OCI-LY1 (cell line): ENCODE measurements around the gene BRD2.

ENCODE experiments used
- H2AFZ ChIP-seq: fragments of 200-600 bp; sonication (generic), shearing (Covaris generic); 2 replicates; pipeline ENCODE4 v1.6.0; 2014; ENCODE audit warnings: antibody characterized with exemption, mild to moderate bottlenecking, low read length
- H3F3A ChIP-seq: fragments of 200-600 bp; sonication (generic), shearing (Covaris generic); 2 replicates; pipeline ENCODE4 v1.6.0; 2014; ENCODE audit warnings: mild to moderate bottlenecking, antibody characterized with exemption, low read length, moderate library complexity; ENCODE audit not compliant: insufficient read depth
- H3K27ac ChIP-seq: fragments of 200-600 bp; sonication (generic); 2 replicates; pipeline ENCODE4 v1.5.1; 2014; ENCODE audit warnings: low read length, mixed run types, mild to moderate bottlenecking, low read depth; ENCODE audit not compliant: poor library complexity, severe bottlenecking
- H3K27me3 ChIP-seq: fragments of 200-600 bp; sonication (generic); 2 replicates; pipeline ENCODE4 v1.6.0; 2014; ENCODE audit warnings: antibody characterized with exemption, mild to moderate bottlenecking, low read length, moderate library complexity; ENCODE audit not compliant: insufficient read depth
- H3K36me3 ChIP-seq: fragments of 200-600 bp; sonication (generic); 2 replicates; pipeline ENCODE4 v1.6.1; 2014; ENCODE audit warnings: mild to moderate bottlenecking, antibody characterized with exemption, low read length, moderate library complexity, mixed read lengths; ENCODE audit not compliant: insufficient read depth
- H3K4me1 ChIP-seq: fragments of 200-600 bp; sonication (generic); 2 replicates; pipeline ENCODE4 v1.5.1; 2014; ENCODE audit warnings: mild to moderate bottlenecking, low read length, moderate library complexity; ENCODE audit not compliant: insufficient read depth, severe bottlenecking
- H3K4me2 ChIP-seq: fragments of 200-600 bp; sonication (generic), shearing (Covaris generic); 2 replicates; pipeline ENCODE4 v1.6.1; 2014; ENCODE audit warnings: low read length
- H3K4me3 ChIP-seq: fragments of 200-600 bp; sonication (generic); 2 replicates; pipeline ENCODE4 v1.5.1; 2014; ENCODE audit warnings: low read length, low read depth, mild to moderate bottlenecking, mixed read lengths; ENCODE audit not compliant: poor library complexity, severe bottlenecking
- H3K79me2 ChIP-seq: fragments of 200-600 bp; shearing (Covaris generic); 2 replicates; pipeline ENCODE4 v1.6.1; 2016; ENCODE audit warnings: mixed run types, low read length, mixed read lengths; ENCODE audit not compliant: insufficient read depth
- H3K9ac ChIP-seq: fragments of 200-600 bp; sonication (generic), shearing (Covaris generic); 2 replicates; pipeline ENCODE4 v1.6.1; 2014; ENCODE audit warnings: mild to moderate bottlenecking, low read length, mixed read lengths
- H3K9me2 ChIP-seq: fragments of 200-600 bp; sonication (generic), shearing (Covaris generic); 2 replicates; pipeline ENCODE4 v1.6.1; 2014; ENCODE audit warnings: low read depth, mild to moderate bottlenecking, low read length, mixed read lengths
- H3K9me3 ChIP-seq: fragments of 200-600 bp; shearing (Covaris generic); 2 replicates; pipeline ENCODE4 v1.6.1; 2014; ENCODE audit warnings: low read length, mixed read lengths
- H4K20me1 ChIP-seq: fragments of 200-600 bp; sonication (generic), shearing (Covaris generic); 2 replicates; pipeline ENCODE4 v1.6.0; 2016; ENCODE audit warnings: mild to moderate bottlenecking, low read length; ENCODE audit not compliant: insufficient read depth
- EZH2 ChIP-seq: fragments of 200-600 bp; sonication (generic), shearing (Covaris generic); IDR thresholded peaks from 2 replicates; pipeline ENCODE4 v1.8.0; 2017; ENCODE audit warnings: borderline replicate concordance, mixed run types, mild to moderate bottlenecking, antibody characterized with exemption, low read length, moderate library complexity, mixed read lengths
- TF ChIP-seq, protein P1 (sequence below): fragments of 200-600 bp; sonication (generic), shearing (Covaris generic); IDR thresholded peaks from 2 replicates; pipeline ENCODE4 v1.5.1; 2017; ENCODE audit warnings: mild to moderate bottlenecking, antibody characterized with exemption, low read length, moderate library complexity, mixed read lengths

The BRD2 gene

DNA sequence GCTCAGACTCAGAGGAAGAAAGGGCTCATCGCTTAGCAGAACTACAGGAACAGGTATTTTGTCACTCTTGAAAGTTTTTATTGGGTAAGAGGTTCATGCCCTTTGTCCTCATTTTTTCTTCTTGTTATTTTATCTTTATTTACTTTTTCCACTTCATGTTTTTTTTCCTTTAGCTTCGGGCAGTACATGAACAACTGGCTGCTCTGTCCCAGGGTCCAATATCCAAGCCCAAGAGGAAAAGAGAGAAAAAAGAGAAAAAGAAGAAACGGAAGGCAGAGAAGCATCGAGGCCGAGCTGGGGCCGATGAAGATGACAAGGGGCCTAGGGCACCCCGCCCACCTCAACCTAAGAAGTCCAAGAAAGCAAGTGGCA, 9.5 kb downstream of the BRD2 start:
- Histone ChIP-seq H3K9me3 (no peaks in the 10 kb centered on the region), H3K4me2 (no peak overlapping the region), H3K9me2 (no peaks in the 10 kb centered on the region), H2AFZ (no peak overlapping the region), H3K27me3 (no peaks in the 10 kb centered on the region), H3K36me3 (peaks cover 99% of the 10 kb centered on the region), H3K9ac (no peak overlapping the region), H3K79me2 (peaks cover 34% of the 10 kb centered on the region), H3K27ac (no peak overlapping the region), H3F3A (peaks cover 38% of the 10 kb centered on the region), H4K20me1 (no peaks in the 10 kb centered on the region; the same call in 1 of the 2 replicates), H3K4me3 (no peak overlapping the region), H3K4me1 (peaks cover 19% of the 10 kb centered on the region)
- no peak for TF ChIP-seq EZH2
- TF ChIP-seq, protein P1, sequence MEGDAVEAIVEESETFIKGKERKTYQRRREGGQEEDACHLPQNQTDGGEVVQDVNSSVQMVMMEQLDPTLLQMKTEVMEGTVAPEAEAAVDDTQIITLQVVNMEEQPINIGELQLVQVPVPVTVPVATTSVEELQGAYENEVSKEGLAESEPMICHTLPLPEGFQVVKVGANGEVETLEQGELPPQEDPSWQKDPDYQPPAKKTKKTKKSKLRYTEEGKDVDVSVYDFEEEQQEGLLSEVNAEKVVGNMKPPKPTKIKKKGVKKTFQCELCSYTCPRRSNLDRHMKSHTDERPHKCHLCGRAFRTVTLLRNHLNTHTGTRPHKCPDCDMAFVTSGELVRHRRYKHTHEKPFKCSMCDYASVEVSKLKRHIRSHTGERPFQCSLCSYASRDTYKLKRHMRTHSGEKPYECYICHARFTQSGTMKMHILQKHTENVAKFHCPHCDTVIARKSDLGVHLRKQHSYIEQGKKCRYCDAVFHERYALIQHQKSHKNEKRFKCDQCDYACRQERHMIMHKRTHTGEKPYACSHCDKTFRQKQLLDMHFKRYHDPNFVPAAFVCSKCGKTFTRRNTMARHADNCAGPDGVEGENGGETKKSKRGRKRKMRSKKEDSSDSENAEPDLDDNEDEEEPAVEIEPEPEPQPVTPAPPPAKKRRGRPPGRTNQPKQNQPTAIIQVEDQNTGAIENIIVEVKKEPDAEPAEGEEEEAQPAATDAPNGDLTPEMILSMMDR = no peak

DNA sequence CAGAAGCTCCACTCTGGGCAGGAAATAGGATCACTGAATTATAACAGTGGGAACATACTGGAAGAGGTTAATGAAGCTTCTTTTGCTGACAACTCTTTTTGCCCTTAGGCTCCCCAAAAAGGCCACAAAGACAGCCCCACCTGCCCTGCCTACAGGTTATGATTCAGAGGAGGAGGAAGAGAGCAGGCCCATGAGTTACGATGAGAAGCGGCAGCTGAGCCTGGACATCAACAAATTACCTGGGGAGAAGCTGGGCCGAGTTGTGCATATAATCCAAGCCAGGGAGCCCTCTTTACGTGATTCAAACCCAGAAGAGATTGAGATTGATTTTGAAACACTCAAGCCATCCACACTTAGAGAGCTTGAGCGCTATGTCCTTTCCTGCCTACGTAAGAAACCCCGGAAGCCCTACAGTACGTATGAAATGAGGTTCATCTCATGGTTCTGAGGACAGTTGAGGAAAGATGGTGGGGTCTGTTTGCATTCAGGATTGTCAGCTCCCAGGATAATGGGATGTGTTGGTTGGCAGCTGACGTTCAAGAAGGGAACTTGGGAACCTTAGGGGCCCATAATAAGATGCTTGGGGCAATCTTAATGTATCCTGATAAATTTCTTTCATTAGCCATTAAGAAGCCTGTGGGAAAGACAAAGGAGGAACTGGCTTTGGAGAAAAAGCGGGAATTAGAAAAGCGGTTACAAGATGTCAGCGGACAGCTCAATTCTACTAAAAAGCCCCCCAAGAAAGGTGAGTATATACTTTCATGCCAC, 11.5 kb downstream of the BRD2 start:
- Histone ChIP-seq H3K36me3 (peaks cover 88% of the 10 kb centered on the region), H3K4me1 (peaks cover 15% of the 10 kb centered on the region), H3K4me2 (no peak overlapping the region), H3F3A (peaks cover 53% of the 10 kb centered on the region), H2AFZ (no peak overlapping the region), H3K27ac (no peak overlapping the region), H3K9me2 (no peaks in the 10 kb centered on the region), H3K4me3 (no peak overlapping the region), H4K20me1 (no peaks in the 10 kb centered on the region; the same call in 1 of the 2 replicates), H3K27me3 (no peaks in the 10 kb centered on the region), H3K9ac (no peak overlapping the region), H3K9me3 (no peaks in the 10 kb centered on the region), H3K79me2 (peaks cover 14% of the 10 kb centered on the region)
- TF ChIP-seq EZH2 = no peak
- TF ChIP-seq, protein P1 = no peak

DNA sequence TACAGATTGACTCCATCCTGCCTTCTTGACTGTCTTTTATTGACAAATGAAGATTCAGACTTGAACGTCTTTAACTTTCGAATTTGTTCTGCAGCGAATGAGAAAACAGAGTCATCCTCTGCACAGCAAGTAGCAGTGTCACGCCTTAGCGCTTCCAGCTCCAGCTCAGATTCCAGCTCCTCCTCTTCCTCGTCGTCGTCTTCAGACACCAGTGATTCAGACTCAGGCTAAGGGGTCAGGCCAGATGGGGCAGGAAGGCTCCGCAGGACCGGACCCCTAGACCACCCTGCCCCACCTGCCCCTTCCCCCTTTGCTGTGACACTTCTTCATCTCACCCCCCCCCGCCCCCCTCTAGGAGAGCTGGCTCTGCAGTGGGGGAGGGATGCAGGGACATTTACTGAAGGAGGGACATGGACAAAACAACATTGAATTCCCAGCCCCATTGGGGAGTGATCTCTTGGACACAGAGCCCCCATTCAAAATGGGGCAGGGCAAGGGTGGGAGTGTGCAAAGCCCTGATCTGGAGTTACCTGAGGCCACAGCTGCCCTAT, 12.2 kb downstream of the BRD2 start:
- no peaks in the 10 kb centered on the region for H4K20me1 ChIP-seq
- peaks cover 53% of the 10 kb centered on the region for H3F3A ChIP-seq
- H3K9me3 ChIP-seq = no peaks in the 10 kb centered on the region
- H3K27ac ChIP-seq = no peak overlapping the region
- TF ChIP-seq EZH2 = no peak
- TF ChIP-seq, protein P1 = no peak
- peaks cover 7% of the 10 kb centered on the region for H3K79me2 ChIP-seq
- H3K4me3 ChIP-seq = no peak overlapping the region
- no peak overlapping the region for H3K9ac ChIP-seq
- H2AFZ ChIP-seq = no peak overlapping the region
- H3K4me2 ChIP-seq = no peak overlapping the region
- peaks cover 8% of the 10 kb centered on the region for H3K4me1 ChIP-seq
- H3K9me2 ChIP-seq = no peaks in the 10 kb centered on the region
- H3K27me3 ChIP-seq = no peaks in the 10 kb centered on the region
- H3K36me3 ChIP-seq = peaks cover 81% of the 10 kb centered on the region
